Stomach (tissue), 9 donors: Measurements from ENCODE around the gene GNG14. TPM values are rescaled to one million over a fixed set of nuclear protein-coding genes. Genes with fewer than 3 reads are reported as not detected.
A peak's percentile ranks its signal among the peaks of the same experiment; 100 is the strongest.

ENCODE experiments used
- DNase-seq, 2 donors: peaks; one replicate each; pipeline versions ENCODE4 v3.0.0 to v3.0.0-alpha.2; 2013 to 2019
- H3K27ac ChIP-seq, 5 donors: fragments of 200-600 bp in 4 of 5; sonication (generic) in 4 of 5; one replicate each; pipeline ENCODE4 v1.5.1; 2013 to 2019; ENCODE audit warnings: mild to moderate bottlenecking in 1 of 5, moderate library complexity in 1 of 5
- H3K27me3 ChIP-seq, 3 donors: fragments of 200-600 bp; sonication (generic); one replicate each; pipeline ENCODE4 v1.5.1; 2017 to 2019; ENCODE audit warnings: mixed run types in 1 of 3
- H3K36me3 ChIP-seq, 4 donors: fragments of 200-600 bp; sonication (generic); 1 replicate in 3 of 4; 2 replicates in 1 of 4; pipeline ENCODE4 v1.5.1; 2016 to 2019
- H3K4me1 ChIP-seq, 4 donors: fragments of 200-600 bp; sonication (generic); one replicate each; pipeline ENCODE4 v1.5.1; 2016 to 2019
- H3K4me3 ChIP-seq, 4 donors: fragments of 200-600 bp; sonication (generic) in 3 of 4; one replicate each; pipeline ENCODE4 v1.5.1; 2016 to 2019; ENCODE audit warnings: mild to moderate bottlenecking in 1 of 4
- H3K9me3 ChIP-seq, 4 donors: fragments of 200-600 bp; sonication (generic); one replicate each; pipeline ENCODE4 v1.5.1; 2016 to 2019
- EP300 ChIP-seq: sonication (generic); formaldehyde crosslinking; IDR thresholded peaks from one replicate; pipeline ENCODE4 v1.6.1; 2017; ENCODE audit warnings: antibody characterized with exemption
- POLR2A ChIP-seq, 4 donors: fragments of 450-650 bp; IDR thresholded peaks; one replicate each; pipeline ENCODE4 v1.6.1; 2016; ENCODE audit warnings: antibody characterized with exemption in 4 of 4, control low read depth in 2 of 4, mild to moderate bottlenecking in 1 of 4, moderate library complexity in 1 of 4
- POLR2AphosphoS5 ChIP-seq, 3 donors: sonication (generic); formaldehyde crosslinking; IDR thresholded peaks; one replicate each; pipeline ENCODE4 v1.6.1; 2016; ENCODE audit warnings: antibody characterized with exemption in 3 of 3
- WGBS, 5 donors: extraction: QIAGEN DNeasy Blood & Tissue Kit in 3 of 5; methylation state at CpG; one replicate each; pipeline versions ENCODE4 v1.1.5 to v1.1.7; 2013 to 2018; 5-methylcytosine and 5-hydroxymethylcytosine counted together
- intact Hi-C: fragments of 100-400 bp; cut with DNase I; formaldehyde crosslinking; loops from one replicate; pipeline ENCODE4 v1.15.1; 2023; ENCODE audit warnings: low total_unique reads
- polyA plus RNA-seq, 3 donors: library from polyadenylated mRNA; stranded (reverse); fragments of 200-250 nt; gene quantifications; one replicate each; pipeline ENCODE4 v1.2.3, GENCODE V29; 2013
- total RNA-seq, 5 donors: library from RNA; depleted of rRNA; stranded (reverse); fragments of >200 nt; gene quantifications; one replicate each; pipeline versions ENCODE4 v1.1.0 to v1.2.3, GENCODE V29; 2014 to 2016
- TF ChIP-seq, protein P1 (sequence below), 7 experiments: fragments of 450-650 bp in 4 of 7; fragments of 200-600 bp in 3 of 7; sonication (generic) in 3 of 7; IDR thresholded peaks; one replicate each; pipeline ENCODE4 v1.5.1; 2016 to 2019; ENCODE audit warnings: antibody characterized with exemption in 7 of 7, control low read depth in 2 of 7, mild to moderate bottlenecking in 1 of 7
- donor health status: healthy with polysubstance abuse.
- donor health status: Bipolar disorder and iron deficiency.
- donor health status: healthy.

GNG14 gene
- total and polyA plus RNA-seq, 8 donors = not detected

DNA sequence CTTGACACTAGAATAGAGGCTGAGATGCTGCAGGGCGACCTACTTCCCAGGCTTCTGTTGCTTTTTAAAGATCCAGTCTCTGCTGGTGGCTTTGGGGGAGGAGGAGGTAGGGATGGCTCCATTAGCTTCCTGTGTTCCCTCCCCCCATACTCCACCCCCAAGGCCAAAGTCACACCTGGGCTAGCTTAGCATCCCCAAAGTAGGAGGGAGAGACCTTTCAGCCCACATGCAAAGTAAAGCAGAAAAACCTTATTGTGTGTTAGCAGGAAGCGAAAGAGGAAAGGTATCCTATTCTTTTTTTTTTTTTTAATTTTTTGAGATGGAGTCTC is 39.2 kb downstream of the GNG14 start:
- WGBS, 5 donors = 84 to 96% (median 93%) methylated on average over 2 of the region's 2 CpGs
- no peak overlapping the region for H3K27ac ChIP-seq
- peaks cover 14 to 41% (median 26%) of the 10 kb centered on the region in 4 donors for H3K4me1 ChIP-seq
- TF ChIP-seq POLR2AphosphoS5 (IDR thresholded peaks at IDR 0.05) = no peak
- TF ChIP-seq, protein P1, sequence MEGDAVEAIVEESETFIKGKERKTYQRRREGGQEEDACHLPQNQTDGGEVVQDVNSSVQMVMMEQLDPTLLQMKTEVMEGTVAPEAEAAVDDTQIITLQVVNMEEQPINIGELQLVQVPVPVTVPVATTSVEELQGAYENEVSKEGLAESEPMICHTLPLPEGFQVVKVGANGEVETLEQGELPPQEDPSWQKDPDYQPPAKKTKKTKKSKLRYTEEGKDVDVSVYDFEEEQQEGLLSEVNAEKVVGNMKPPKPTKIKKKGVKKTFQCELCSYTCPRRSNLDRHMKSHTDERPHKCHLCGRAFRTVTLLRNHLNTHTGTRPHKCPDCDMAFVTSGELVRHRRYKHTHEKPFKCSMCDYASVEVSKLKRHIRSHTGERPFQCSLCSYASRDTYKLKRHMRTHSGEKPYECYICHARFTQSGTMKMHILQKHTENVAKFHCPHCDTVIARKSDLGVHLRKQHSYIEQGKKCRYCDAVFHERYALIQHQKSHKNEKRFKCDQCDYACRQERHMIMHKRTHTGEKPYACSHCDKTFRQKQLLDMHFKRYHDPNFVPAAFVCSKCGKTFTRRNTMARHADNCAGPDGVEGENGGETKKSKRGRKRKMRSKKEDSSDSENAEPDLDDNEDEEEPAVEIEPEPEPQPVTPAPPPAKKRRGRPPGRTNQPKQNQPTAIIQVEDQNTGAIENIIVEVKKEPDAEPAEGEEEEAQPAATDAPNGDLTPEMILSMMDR (IDR thresholded peaks at IDR 0.05) = no peak
- TF ChIP-seq POLR2A (IDR thresholded peaks at IDR 0.05) = no peak
- no peak for TF ChIP-seq EP300
- DNase-seq = no peak
- H3K9me3 ChIP-seq = no peaks in the 10 kb centered on the region
- no peaks in the 10 kb centered on the region for H3K27me3 ChIP-seq
- H3K36me3 ChIP-seq = peaks cover 23 to 44% (median 43%) of the 10 kb centered on the region in 4 donors
- H3K4me3 ChIP-seq = no peak overlapping the region
- intact Hi-C loops = no loop called here

DNA sequence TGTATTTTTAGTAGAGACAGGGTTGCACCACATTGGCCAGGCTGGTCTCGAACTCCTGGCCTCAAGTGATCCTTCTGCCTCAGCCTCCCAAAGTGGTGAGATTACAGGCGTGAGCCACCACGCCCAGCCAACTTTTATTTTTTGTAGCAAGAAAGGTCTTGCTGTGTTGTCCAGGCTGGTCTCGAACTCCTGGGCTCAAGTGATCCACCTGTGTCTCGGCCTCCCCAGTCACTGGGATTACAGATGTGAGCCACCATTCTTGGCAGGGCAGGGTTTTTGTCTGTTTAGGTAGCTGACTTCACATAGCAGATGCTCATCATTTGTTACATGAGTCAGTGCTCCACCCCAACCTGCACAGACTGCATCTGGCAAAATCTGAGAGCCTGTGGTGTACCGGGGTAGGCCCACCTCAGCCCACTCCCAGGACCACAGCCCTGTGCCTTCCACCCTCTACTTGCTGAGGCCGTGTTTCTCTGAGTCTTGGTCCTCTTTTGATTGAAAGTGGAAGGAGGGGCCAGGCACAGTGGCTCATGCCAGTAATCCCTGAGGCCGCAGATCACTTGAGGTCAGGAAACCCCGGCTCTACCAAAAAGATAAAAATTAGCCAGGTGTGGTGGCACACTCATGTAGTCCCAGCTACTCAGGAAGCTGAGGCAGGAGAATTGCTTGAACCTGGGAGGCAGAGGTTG is 40.1 kb downstream of the GNG14 start:
- no peaks in the 10 kb centered on the region for H3K27me3 ChIP-seq
- TF ChIP-seq POLR2AphosphoS5 (IDR thresholded peaks at IDR 0.05) (no peak), EP300 (no peak), POLR2A (IDR thresholded peaks at IDR 0.05) (no peak)
- TF ChIP-seq, protein P1 (IDR thresholded peaks at IDR 0.05) = no peak
- H3K4me1 ChIP-seq = peaks cover 20 to 47% (median 33%) of the 10 kb centered on the region in 4 donors
- no peak overlapping the region for H3K4me3 ChIP-seq
- H3K9me3 ChIP-seq = no peaks in the 10 kb centered on the region
- no peak for DNase-seq
- 95 to 99% (median 96%) methylated on average over 8 to 9 of the region's 9 CpGs for WGBS, 5 donors
- intact Hi-C loops = no loop called here
- no peak overlapping the region for H3K27ac ChIP-seq
- H3K36me3 ChIP-seq = peaks cover 23 to 46% (median 43%) of the 10 kb centered on the region in 4 donors

DNA sequence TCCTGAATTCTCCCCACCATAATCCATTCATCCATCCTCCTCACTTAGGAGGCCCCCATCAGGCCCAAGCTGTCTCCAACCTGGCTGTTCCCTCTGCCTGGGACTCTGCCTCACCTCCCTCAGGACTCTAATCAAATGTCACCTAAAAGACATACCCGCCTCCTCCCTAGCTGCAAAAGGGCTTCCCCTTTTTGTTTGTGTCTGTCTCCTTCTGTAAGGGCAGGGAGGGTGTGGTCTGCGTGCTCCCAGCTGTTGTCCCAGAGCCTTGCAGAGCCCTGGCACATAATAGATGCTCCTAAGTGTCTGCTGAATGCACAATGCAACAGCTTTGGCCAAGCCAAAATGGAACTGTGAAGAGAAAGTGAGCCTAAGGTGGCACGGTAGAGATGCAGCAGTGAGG is 42.3 kb downstream of the GNG14 start:
- H3K36me3 ChIP-seq = peaks cover 23 to 46% (median 43%) of the 10 kb centered on the region in 4 donors
- no peak overlapping the region for H3K4me3 ChIP-seq
- H3K27me3 ChIP-seq = no peaks in the 10 kb centered on the region
- TF ChIP-seq, protein P1 (IDR thresholded peaks at IDR 0.05) = no peak
- no peak for TF ChIP-seq POLR2AphosphoS5 (IDR thresholded peaks at IDR 0.05)
- no peak for TF ChIP-seq POLR2A (IDR thresholded peaks at IDR 0.05)
- TF ChIP-seq EP300 = no peak
- H3K9me3 ChIP-seq = no peaks in the 10 kb centered on the region
- no peak for DNase-seq
- intact Hi-C loops = no loop called here
- H3K27ac ChIP-seq = no peak overlapping the region
- 72 to 86% (median 82%) methylated on average over 3 of the region's 3 CpGs for WGBS, 5 donors
- H3K4me1 ChIP-seq = peaks cover 22 to 42% (median 30%) of the 10 kb centered on the region in 4 donors

DNA sequence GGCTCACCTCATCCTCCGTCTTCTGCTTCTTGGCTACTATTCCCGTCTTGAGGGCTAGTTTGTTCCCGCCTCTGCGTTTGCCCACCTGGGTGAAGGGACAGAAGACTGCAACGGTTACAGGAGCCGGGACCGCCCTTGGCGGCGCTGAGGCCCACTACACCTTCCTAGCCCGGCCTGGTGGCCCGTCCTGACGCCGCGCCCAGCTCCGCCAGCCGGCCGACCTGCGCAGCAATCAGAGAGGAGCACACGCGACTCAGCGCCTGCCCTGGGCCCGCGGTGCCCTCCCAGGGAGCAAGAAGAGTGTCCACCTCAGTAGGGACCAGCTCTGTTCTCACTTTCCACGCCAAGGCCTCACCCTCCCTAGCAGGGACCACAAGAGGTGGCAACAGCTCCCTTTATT is 43.5 kb downstream of the GNG14 start:
- WGBS, 5 donors = 88 to 93% (median 90%) methylated on average over 19 to 24 of the region's 24 CpGs
- no peaks in the 10 kb centered on the region for H3K9me3 ChIP-seq
- peaks cover 23 to 46% (median 43%) of the 10 kb centered on the region in 4 donors for H3K36me3 ChIP-seq
- DNase-seq = no peak
- TF ChIP-seq POLR2A (IDR thresholded peaks at IDR 0.05) (no peak), POLR2AphosphoS5 (IDR thresholded peaks at IDR 0.05) (no peak)
- peak overlapping the region in 1 of 4 donors; percentile 3 for H3K4me3 ChIP-seq
- no peak overlapping the region for H3K27ac ChIP-seq
- H3K4me1 ChIP-seq = peaks cover 28 to 54% (median 39%) of the 10 kb centered on the region in 4 donors
- intact Hi-C loops = no loop called here
- no peaks in the 10 kb centered on the region for H3K27me3 ChIP-seq
